Neutrophil (primary cell): ENCODE measurements around the gene RUSC1.

Experiments
- H3K27ac ChIP-seq: fragments of 200-600 bp; sonication (generic); 2 replicates; pipeline ENCODE4 v1.5.1; 2016; ENCODE audit warnings: mild to moderate bottlenecking, moderate library complexity
- H3K27me3 ChIP-seq: fragments of 200-600 bp; sonication (generic); 2 replicates; pipeline ENCODE4 v1.6.0; 2016; ENCODE audit warnings: mild to moderate bottlenecking
- H3K36me3 ChIP-seq: fragments of 200-600 bp; sonication (generic); 2 replicates; pipeline ENCODE4 v1.5.1; 2017
- H3K4me1 ChIP-seq, 2 experiments: fragments of 200-600 bp in 1 of 2; sonication (generic) in 1 of 2; 1 replicate in 1 of 2; 2 replicates in 1 of 2; pipeline versions ENCODE4 v1.5.1 to v1.6.1; 2013 to 2016; ENCODE audit warnings: low read depth in 1 of 2, low read length in 1 of 2, mild to moderate bottlenecking in 1 of 2, moderate library complexity in 1 of 2; ENCODE audit not compliant: control insufficient read depth in 1 of 2, insufficient read depth in 1 of 2
- H3K4me3 ChIP-seq, 2 experiments: fragments of 200-600 bp in 1 of 2; sonication (generic) in 1 of 2; 1 replicate in 1 of 2; 2 replicates in 1 of 2; pipeline ENCODE4 v1.5.1; 2013 to 2016; ENCODE audit warnings: low read depth in 1 of 2, low read length in 1 of 2, mild to moderate bottlenecking in 1 of 2, moderate library complexity in 1 of 2
- H3K9me3 ChIP-seq: fragments of 200-600 bp; sonication (generic); 2 replicates; pipeline ENCODE4 v1.5.1; 2016
- CTCF ChIP-seq: fragments of 200-600 bp; sonication (generic); IDR thresholded peaks from 2 replicates; pipeline ENCODE4 v1.5.1; 2016; ENCODE audit warnings: antibody characterized with exemption

RUSC1 gene

GRCh38 chr1:155307247-155307740 is 13.4 kb upstream of the RUSC1 start:
- H3K27ac ChIP-seq, result peak overlapping the region; percentile 92
- peaks cover 16 to 21% of the 10 kb centered on the region in 2 experiments for H3K4me1 ChIP-seq
- TF ChIP-seq CTCF, result no peak

DNA sequence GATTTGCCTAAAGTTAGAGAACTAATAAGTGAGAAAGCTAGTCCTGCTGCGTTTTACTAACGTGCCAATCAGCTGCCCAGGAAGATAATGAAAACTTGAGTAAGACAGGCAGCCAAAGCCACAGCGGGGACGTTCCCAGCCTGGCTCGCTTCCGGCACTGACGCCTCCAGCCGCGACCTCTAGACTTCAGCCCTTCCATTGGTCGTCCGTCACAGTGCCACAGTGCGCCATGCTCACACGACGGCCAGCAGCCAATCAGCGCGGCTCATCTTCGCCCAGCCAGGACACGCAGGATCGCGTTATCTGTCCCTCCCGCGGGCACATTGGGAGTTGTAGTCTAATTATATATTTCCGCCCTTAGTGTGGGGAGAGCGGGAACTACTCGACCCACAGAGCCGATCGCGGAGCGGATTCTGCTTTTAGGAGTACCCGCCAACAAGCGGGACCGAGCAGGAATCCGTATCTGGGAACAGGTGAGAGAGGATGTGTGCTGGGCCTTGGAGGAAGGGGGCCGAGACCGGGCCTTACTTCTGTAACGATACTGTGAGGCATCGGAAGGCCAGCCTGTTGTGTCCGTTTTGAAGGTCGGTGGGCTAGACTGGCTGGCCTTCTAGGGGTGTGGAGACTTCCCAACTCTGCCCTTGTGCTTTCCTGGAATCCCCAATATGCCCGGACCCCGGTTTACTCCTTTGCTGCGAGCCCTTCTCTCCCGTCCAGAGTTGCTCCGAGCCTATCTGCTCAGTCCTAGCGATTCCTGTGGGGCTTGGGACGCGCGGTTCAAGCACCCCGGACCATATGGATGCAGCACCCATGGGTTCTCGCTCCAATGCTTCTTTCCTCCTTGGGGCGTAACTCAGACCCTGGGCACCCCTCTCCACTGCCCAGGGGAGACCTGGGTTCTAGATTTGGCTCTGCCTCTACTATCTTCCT is 11.9 kb upstream of the RUSC1 start, which contains the start of gene FDPS:
Gene FDPS, plus strand, starts transcription at position 374 of the 930 bp plus-strand sequence. CDS start 924 bp downstream, outside the sequence.
- Histone ChIP-seq H3K9me3 (no peaks in the 10 kb centered on the region), H3K27ac (peak within 1 kb of the TSS; percentile 92), H3K36me3 (peaks cover 18% of the 10 kb centered on the region), H3K27me3 (no peaks in the 10 kb centered on the region), H3K4me1 (peaks cover 16 to 21% of the 10 kb centered on the region in 2 experiments), H3K4me3 (peak within 1 kb of the TSS; percentile 85)
- TF ChIP-seq CTCF, result peak; percentile 67

More at GRCh38 chr1:155307247-155307740, 13.4 kb upstream of the RUSC1 start:
- Histone ChIP-seq H3K27me3 (no peaks in the 10 kb centered on the region), H3K36me3 (peaks cover 8% of the 10 kb centered on the region), H3K4me3 (no peak overlapping the region), H3K9me3 (no peaks in the 10 kb centered on the region)

DNA sequence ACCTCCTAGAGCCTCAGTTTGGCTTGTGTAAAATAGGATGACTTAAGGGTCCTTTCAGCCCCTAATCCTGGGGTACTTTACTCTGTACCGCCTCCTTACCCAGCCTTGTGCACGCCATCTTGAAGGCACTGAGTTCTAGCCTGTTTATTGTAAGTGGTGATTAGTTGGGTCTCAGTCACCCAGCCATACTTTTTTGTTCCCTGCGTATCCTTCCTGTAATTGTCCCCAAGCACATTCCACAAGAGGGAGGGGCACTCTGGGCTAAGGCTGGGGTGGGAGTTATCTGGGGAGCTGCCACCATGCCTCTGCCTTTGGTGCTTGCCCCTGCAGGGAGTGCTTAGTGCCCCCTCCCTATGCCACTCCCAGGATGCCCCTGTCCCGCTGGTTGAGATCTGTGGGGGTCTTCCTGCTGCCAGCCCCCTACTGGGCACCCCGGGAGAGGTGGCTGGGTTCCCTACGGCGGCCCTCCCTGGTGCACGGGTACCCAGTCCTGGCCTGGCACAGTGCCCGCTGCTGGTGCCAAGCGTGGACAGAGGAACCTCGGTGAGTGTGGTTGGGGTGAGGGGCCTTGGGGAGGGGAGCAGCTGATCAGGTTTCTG is 11.2 kb upstream of the RUSC1 start:
- Histone ChIP-seq H3K36me3 (peaks cover 22% of the 10 kb centered on the region), H3K9me3 (no peaks in the 10 kb centered on the region), H3K27ac (peak overlapping the region; percentile 92), H3K27me3 (no peaks in the 10 kb centered on the region), H3K4me3 (peak overlapping the region; percentile 85), H3K4me1 (peaks cover 16 to 21% of the 10 kb centered on the region in 2 experiments)
- no peak for TF ChIP-seq CTCF

DNA sequence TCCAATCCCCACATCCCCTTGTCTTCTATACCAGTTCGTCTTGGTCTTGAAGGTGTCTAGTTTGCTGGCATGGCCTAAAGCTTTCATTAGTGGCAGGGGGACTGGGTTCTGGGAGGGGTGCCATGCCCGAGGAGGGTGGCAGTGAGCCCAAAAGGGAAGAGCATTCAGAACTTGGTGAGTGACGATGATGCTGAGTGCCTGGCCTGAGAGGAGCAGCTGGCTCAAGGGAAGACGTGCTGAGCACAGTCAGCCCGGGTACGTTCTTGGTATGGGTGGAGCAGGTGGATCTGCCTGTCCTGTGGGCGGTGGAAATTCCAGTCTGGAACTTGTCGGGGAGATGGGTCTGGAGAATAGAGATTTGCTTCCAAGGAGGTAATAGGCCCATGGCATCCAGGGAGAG is 7.4 kb upstream of the RUSC1 start:
- TF ChIP-seq CTCF, result no peak
- Histone ChIP-seq H3K36me3 (peaks cover 35% of the 10 kb centered on the region), H3K4me1 (peaks cover 14 to 16% of the 10 kb centered on the region in 2 experiments), H3K27me3 (no peaks in the 10 kb centered on the region), H3K4me3 (no peak overlapping the region), H3K27ac (no peak overlapping the region), H3K9me3 (no peaks in the 10 kb centered on the region)

GRCh38 chr1:155316922-155317321 is 3.8 kb upstream of the RUSC1 start:
- no peak for TF ChIP-seq CTCF
- H3K4me3 ChIP-seq, result no peak overlapping the region
- H3K36me3 ChIP-seq, result peaks cover 39% of the 10 kb centered on the region
- H3K27me3 ChIP-seq, result no peaks in the 10 kb centered on the region
- peaks cover 27 to 29% of the 10 kb centered on the region in 2 experiments for H3K4me1 ChIP-seq
- H3K27ac ChIP-seq, result no peak overlapping the region
- H3K9me3 ChIP-seq, result no peaks in the 10 kb centered on the region
